GM13977 (cell line): ENCODE data around the gene SAMHD1.
"Not testable (repeated sequence)": the region's sequence is repeated elsewhere in the genome, so short reads cannot be mapped to it uniquely, and the experiment has no call there.

ENCODE experiments used
- DNase-seq: peaks from one replicate; pipeline ENCODE4 v3.0.0; 2012; ENCODE audit warnings: low spot score
- CTCF ChIP-seq: IDR thresholded peaks from 2 replicates; pipeline ENCODE4 v1.5.1; 2012; ENCODE audit warnings: mild to moderate bottlenecking, control low read depth; ENCODE audit not compliant: insufficient read depth; ENCODE audit errors: extremely low read depth, missing control alignments
- in situ Hi-C: fragments of 300-500 bp; cut with MboI; formaldehyde crosslinking; loops from one replicate; pipeline ENCODE4 v1.12.0; 2022; ENCODE audit warnings: low sequenced_read_pairs, low pct_unique_long_range_greater_than_20kb, mixed read lengths, inconsistent platforms; ENCODE audit not compliant: unreplicated experiment

The SAMHD1 gene

GRCh38 chr20:36969051-36969450, 17.5 kb upstream of the SAMHD1 start:
- in situ Hi-C loops = no loop called here
- DNase-seq = no peak
- no peak for TF ChIP-seq CTCF

GRCh38 chr20:36967636-36968035, 16.1 kb upstream of the SAMHD1 start:
- no peak for DNase-seq
- in situ Hi-C loops = no loop called here
- no peak for TF ChIP-seq CTCF

GRCh38 chr20:36966965-36967364, 15.5 kb upstream of the SAMHD1 start:
- DNase-seq, in situ Hi-C loops: not testable (repeated sequence)

GRCh38 chr20:36962354-36962941, 10.9 kb upstream of the SAMHD1 start:
- in situ Hi-C loops = not testable (repeated sequence)

GRCh38 chr20:36959242-36959641, 7.7 kb upstream of the SAMHD1 start:
- no peak for TF ChIP-seq CTCF
- DNase-seq = no peak
- in situ Hi-C loops = no loop called here

More at GRCh38 chr20:36962354-36962941, 10.9 kb upstream of the SAMHD1 start:
- not testable (repeated sequence) for DNase-seq

GRCh38 chr20:36957875-36958667, 6.6 kb upstream of the SAMHD1 start:
- TF ChIP-seq CTCF = no peak
- in situ Hi-C loops = no loop called here
- no peak for DNase-seq

GRCh38 chr20:36956674-36957073, 5.2 kb upstream of the SAMHD1 start:
- in situ Hi-C loops = no loop called here
- no peak for TF ChIP-seq CTCF
- no peak for DNase-seq
